Measurements from ENCODE around the gene ACER1. TPM values are rescaled to one million over a fixed set of nuclear protein-coding genes. Genes with fewer than 3 reads are reported as not detected.

The ACER1 gene
- polyA plus RNA-seq (2012; ENCODE audit: low read depth, missing spikeins) = 0.08 TPM

DNA sequence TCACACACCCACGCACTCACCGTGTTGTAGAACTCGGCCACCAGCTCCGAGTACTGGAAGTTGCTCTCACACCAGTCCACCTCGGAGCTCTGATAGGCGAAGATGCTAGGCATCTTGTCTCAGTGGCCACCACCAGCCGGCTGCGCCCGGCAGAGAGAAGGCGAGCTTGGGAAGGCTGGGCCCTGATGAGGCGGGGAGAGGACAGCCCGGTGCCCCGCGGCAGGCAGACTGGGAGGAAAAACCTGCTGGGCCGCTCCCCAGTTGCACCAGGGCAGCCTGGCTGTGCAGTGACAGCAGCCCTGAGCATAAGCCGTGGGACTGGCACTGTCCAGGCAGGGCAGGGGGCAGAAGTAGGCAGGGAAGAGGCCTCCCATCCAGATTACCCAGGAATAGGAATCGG, at the start of gene ACER1:
Gene ACER1, minus strand, starts transcription at position 174 of the 400 bp plus-strand sequence. Its CDS starts 61 bp downstream, at position 113.
- FAIRE-seq = no peak
- DNase-seq (ENCODE audit: insufficient read length, low spot score) = no peak
- TF ChIP-seq POU2F2 (IDR thresholded peaks at IDR 0.05; ENCODE audit: low read depth, low read length) = no peak
- no peak for TF ChIP-seq PAX5 (IDR thresholded peaks at IDR 0.05; ENCODE audit: insufficient read depth, low read length, severe bottlenecking)
- TF ChIP-seq POLR2AphosphoS5 (IDR thresholded peaks at IDR 0.05; ENCODE audit: low read depth, low read length) = no peak
- TF ChIP-seq POLR2A (IDR thresholded peaks at IDR 0.05; ENCODE audit: low read depth, low read length) = no peak
- no peak for TF ChIP-seq TAF1 (IDR thresholded peaks at IDR 0.05; ENCODE audit: low read depth, low read length)
- TF ChIP-seq SPI1 (IDR thresholded peaks at IDR 0.05; ENCODE audit: low read depth, low read length) = no peak

DNA sequence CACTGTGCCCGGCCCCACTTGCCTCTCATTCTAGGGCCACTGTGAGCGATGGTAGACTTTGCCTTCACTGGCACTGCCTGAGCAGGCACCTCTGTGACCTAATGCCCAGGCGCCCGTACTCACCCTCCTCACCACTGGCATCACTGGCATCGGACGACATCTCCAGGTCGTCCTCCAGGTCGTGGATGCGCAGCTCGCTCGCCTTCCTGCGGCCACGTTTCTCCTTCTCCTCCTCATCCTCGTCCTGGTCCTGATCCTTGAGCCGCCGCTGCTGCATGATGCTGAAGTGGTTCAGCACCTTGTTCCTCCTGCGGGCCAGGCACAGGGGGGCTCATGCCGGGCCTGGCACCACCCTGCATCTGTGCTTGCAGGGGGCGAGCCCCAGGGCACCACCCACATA, 49.8 kb upstream of the ACER1 start:
- TF ChIP-seq TAF1 (IDR thresholded peaks at IDR 0.05; ENCODE audit: low read depth, low read length) = no peak
- TF ChIP-seq POLR2AphosphoS5 (IDR thresholded peaks at IDR 0.05; ENCODE audit: low read depth, low read length) = peak; percentile 42; the same call in 1 of the 2 replicates
- FAIRE-seq = no peak
- no peak for DNase-seq (ENCODE audit: insufficient read length, low spot score)

DNA sequence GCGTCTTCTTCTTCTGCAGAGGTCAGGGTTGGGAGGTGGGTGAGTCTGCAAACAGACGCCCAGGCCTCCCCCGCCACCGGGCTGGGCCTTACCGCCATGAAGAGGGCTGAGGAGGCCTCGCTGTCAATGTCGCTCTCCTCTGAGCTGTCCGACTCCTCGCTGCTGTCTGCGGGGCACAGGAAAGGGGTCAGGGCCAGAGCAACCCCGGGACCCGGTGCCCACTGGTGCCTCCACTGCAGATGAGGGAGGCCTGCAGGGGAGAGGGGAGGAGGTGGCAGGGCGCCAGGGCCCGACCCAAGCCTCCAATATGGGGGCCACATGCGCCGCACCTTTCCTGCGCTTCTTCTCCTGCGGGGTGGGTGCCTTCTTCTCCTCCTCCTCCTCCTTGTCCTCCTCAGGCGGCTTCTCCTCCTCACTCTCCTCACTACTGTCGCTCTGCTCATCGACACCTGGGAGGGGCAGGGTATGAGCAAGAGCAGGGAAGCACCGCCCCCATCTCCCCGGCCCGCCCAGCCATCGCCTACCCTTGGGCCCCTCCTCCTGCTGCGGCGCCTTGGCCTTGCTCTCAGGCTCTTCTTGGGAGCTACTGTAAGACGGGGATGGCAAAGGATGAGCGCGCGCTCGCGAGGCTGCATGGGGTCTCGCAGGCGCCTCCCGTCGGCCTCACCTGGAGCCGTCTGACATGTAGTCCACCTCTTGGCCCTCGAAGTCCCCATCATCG, 47.8 kb upstream of the ACER1 start:
- FAIRE-seq (no peak), DNase-seq (ENCODE audit: insufficient read length, low spot score) (no peak)
- TF ChIP-seq TAF1 (IDR thresholded peaks at IDR 0.05; ENCODE audit: low read depth, low read length) (no peak), PAX5 (IDR thresholded peaks at IDR 0.05; ENCODE audit: insufficient read depth, low read length, severe bottlenecking) (no peak), POLR2AphosphoS5 (IDR thresholded peaks at IDR 0.05; ENCODE audit: low read depth, low read length) (no peak), SPI1 (IDR thresholded peaks at IDR 0.05; ENCODE audit: low read depth, low read length) (no peak), POLR2A (IDR thresholded peaks at IDR 0.05; ENCODE audit: low read depth, low read length) (no peak), POU2F2 (IDR thresholded peaks at IDR 0.05; ENCODE audit: low read depth, low read length) (no peak)

DNA sequence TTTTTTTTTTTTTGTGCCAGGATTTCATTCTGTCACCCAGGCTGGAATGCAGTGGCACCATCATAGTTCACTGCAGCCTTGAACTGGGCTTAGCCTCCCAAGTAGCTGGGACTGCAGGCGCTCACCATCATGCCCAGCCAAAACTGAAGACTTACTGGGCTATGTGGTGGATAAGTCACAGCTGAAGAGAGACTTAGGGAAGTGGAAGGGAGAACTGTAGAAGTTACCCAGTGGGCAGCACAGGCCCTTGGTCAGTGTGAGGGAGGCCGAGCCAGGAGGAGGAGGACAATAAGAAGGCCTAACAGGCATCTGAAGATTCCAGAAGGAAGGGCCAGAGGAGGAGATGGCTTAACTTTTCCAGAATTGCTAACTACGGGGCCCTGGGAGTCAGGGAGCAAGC, 46.3 kb upstream of the ACER1 start:
- TF ChIP-seq POU2F2 (IDR thresholded peaks at IDR 0.05; ENCODE audit: low read depth, low read length) = no peak
- TF ChIP-seq SPI1 (IDR thresholded peaks at IDR 0.05; ENCODE audit: low read depth, low read length) = no peak
- TF ChIP-seq TAF1 (IDR thresholded peaks at IDR 0.05; ENCODE audit: low read depth, low read length) = no peak
- TF ChIP-seq POLR2AphosphoS5 (IDR thresholded peaks at IDR 0.05; ENCODE audit: low read depth, low read length) = no peak
- TF ChIP-seq POLR2A (IDR thresholded peaks at IDR 0.05; ENCODE audit: low read depth, low read length) = no peak
- TF ChIP-seq PAX5 (IDR thresholded peaks at IDR 0.05; ENCODE audit: insufficient read depth, low read length, severe bottlenecking) = no peak
- no peak for FAIRE-seq
- DNase-seq (ENCODE audit: insufficient read length, low spot score) = no peak

DNA sequence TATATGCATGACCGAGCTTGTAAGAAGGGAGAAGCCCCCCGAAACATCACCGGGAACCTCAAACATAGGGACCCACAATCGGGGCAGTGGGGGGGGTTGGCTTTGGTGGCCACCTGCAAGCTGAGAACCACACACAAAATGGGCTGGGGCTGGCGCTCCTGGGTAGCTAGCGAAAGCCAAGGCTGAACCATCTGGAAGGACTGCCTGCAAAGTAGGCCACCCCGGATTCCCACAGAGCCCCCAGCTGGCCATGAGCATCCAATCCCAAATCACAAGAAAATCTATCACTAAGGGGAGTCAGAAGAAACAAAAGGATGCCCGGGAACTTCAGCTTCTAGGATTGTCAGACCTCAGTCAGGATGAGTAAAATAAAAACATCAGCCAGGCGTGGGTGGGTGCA, 45.1 kb upstream of the ACER1 start:
- TF ChIP-seq POLR2AphosphoS5 (IDR thresholded peaks at IDR 0.05; ENCODE audit: low read depth, low read length) (no peak), POU2F2 (IDR thresholded peaks at IDR 0.05; ENCODE audit: low read depth, low read length) (no peak), SPI1 (IDR thresholded peaks at IDR 0.05; ENCODE audit: low read depth, low read length) (no peak), TAF1 (IDR thresholded peaks at IDR 0.05; ENCODE audit: low read depth, low read length) (no peak), POLR2A (IDR thresholded peaks at IDR 0.05; ENCODE audit: low read depth, low read length) (no peak), PAX5 (IDR thresholded peaks at IDR 0.05; ENCODE audit: insufficient read depth, low read length, severe bottlenecking) (no peak)
- DNase-seq (ENCODE audit: insufficient read length, low spot score) (no peak), FAIRE-seq (no peak)

DNA sequence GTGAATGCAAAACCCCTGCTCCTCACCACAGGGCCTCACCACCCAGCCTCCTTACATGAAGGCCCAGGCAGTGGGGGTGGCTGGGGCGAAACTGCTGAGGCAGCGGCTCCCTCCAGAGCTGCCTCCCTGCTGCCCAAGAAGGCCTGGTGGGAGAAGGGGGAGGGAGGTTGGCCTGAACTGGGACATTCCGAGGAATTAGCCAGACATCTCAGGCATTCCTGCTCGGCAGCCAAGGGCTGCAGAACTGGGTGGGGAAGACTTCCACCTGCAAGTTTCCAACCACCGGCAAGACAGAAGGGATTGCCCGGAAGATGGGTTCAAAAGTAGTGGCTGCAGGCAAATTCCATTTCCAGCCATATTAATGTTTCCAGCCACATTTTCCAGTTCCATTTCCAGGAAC, 44.6 kb upstream of the ACER1 start:
- DNase-seq (ENCODE audit: insufficient read length, low spot score) (no peak), FAIRE-seq (no peak)
- TF ChIP-seq POLR2AphosphoS5 (IDR thresholded peaks at IDR 0.05; ENCODE audit: low read depth, low read length) (0 out of 2 replicates have a peak, but pooled peaks have one; percentile 40), TAF1 (IDR thresholded peaks at IDR 0.05; ENCODE audit: low read depth, low read length) (no peak)

GRCh38 chr19:6376512-6377190, 43.2 kb upstream of the ACER1 start:
- FAIRE-seq = no peak
- TF ChIP-seq POLR2AphosphoS5 (IDR thresholded peaks at IDR 0.05; ENCODE audit: low read depth, low read length) (no peak), TAF1 (IDR thresholded peaks at IDR 0.05; ENCODE audit: low read depth, low read length) (no peak), POLR2A (IDR thresholded peaks at IDR 0.05; ENCODE audit: low read depth, low read length) (no peak)

DNA sequence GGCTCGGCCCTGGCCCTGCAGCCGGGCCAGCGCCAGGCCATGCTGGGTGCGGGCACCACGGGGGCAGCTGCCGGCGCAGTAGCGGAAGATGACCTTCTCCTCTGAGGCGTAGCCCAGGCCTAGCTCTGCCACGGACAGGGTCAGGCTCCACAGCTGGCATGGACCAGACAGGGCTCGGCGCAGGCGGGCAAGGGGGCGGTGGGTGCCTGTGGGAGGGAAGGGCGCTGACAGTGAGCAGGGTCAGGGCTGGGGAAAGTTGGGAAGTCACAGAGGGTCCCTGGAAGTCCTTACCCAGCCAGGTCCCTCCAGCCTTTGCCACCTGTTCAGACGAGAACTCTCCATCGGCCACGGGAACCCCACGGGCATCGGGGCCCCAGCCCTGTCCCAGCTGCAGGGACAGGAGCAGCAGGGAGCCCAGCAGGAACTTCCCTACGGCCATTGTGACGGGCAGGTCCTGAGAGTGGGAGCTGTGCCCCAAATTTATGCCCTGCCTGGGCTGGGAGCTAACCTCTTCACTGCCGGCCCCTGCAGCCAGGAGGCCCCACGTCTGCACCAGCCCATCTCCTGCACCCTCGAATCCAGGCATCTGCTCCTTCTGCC, 42.1 kb upstream of the ACER1 start, which contains the start of gene PSPN:
Gene PSPN, minus strand, starts transcription at position 523 of the 600 bp plus-strand sequence. Its CDS starts 84 bp downstream, at position 439.
- DNase-seq (ENCODE audit: insufficient read length, low spot score) = no peak
- FAIRE-seq = no peak
- TF ChIP-seq POLR2AphosphoS5 (IDR thresholded peaks at IDR 0.05; ENCODE audit: low read depth, low read length) (no peak), POU2F2 (IDR thresholded peaks at IDR 0.05; ENCODE audit: low read depth, low read length) (no peak), POLR2A (IDR thresholded peaks at IDR 0.05; ENCODE audit: low read depth, low read length) (no peak)

More at GRCh38 chr19:6376512-6377190, 43.2 kb upstream of the ACER1 start:
- DNase-seq (ENCODE audit: insufficient read length, low spot score) = no peak

DNA sequence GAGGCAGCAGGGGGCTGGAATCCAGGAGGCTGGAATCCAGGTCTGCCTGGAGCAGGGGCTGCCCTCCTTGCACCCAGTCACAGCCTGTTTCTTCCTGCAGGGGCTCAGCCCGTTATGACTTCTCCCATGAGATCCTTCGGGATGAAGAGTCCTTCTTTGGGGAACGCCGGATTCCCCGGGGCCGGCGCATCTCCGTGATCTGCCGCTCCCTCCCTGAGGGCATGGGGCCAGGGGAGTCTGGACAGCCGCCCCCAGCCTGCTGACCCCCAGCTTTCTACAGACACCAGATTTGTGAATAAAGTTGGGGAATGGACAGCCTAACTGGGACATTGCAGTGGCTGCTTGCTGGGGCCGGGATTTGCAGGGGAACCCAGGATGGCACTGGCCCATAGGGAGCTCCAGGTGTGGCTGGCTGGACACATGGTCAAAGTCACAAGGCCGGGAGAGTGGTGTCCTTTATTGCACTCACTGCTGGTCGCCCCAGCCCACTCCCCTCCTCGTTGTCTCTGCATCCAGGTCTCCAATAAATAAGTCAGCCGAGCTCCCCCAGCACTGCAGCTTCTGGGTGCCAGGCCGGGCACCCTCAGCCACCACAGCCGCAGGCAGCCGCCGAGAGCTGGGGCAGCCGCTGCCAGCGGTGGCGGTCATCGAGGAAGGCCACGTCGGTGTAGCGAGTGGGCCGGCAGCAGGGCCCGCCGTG, 41.4 kb upstream of the ACER1 start:
- TF ChIP-seq TAF1 (IDR thresholded peaks at IDR 0.05; ENCODE audit: low read depth, low read length) = no peak
- no peak for TF ChIP-seq SPI1 (IDR thresholded peaks at IDR 0.05; ENCODE audit: low read depth, low read length)
- FAIRE-seq = no peak

More for the DNA sequence above, 41.4 kb upstream of the ACER1 start:
- no peak for DNase-seq (ENCODE audit: insufficient read length, low spot score)
